ENCODE data around the gene ANLN. TPM values are rescaled to one million over a fixed set of nuclear protein-coding genes. Genes with fewer than 3 reads are reported as not detected.

Gene ANLN
- total RNA-seq, 1 donor from 2014 or later = 40.6 TPM

GRCh38 chr7:36348256-36348655 lies 41.4 kb upstream of the ANLN start:
- Mint-ChIP-seq H3K9me3 (ENCODE audit: low read depth) (peaks cover 8% of the 10 kb centered on the region), H3K4me1 (ENCODE audit: low read depth) (peaks cover 2% of the 10 kb centered on the region), H3K4me3 (ENCODE audit: low read depth) (no peak overlapping the region), H3K27me3 (no peaks in the 10 kb centered on the region), H3K27ac (no peak overlapping the region), H3K36me3 (ENCODE audit: insufficient read depth) (peaks cover 5% of the 10 kb centered on the region)
- DNase-seq (ENCODE audit: low spot score, unreplicated experiment) = no peak
- no peak for TF ChIP-seq CTCF (IDR thresholded peaks at IDR 0.05; ENCODE audit: unreplicated experiment)

- no peak for DNase-seq (ENCODE audit: low spot score, unreplicated experiment)
- Mint-ChIP-seq H3K4me1 (ENCODE audit: low read depth) (peaks cover 2% of the 10 kb centered on the region), H3K27ac (no peak overlapping the region), H3K36me3 (ENCODE audit: insufficient read depth) (peaks cover 5% of the 10 kb centered on the region), H3K9me3 (ENCODE audit: low read depth) (peaks cover 8% of the 10 kb centered on the region), H3K4me3 (ENCODE audit: low read depth) (no peak overlapping the region), H3K27me3 (no peaks in the 10 kb centered on the region)
- no peak for TF ChIP-seq CTCF (IDR thresholded peaks at IDR 0.05; ENCODE audit: unreplicated experiment)
These were observed 40.9 kb upstream of the ANLN start for GRCh38 chr7:36348771-36349170.

GRCh38 chr7:36349626-36350025 lies 40.0 kb upstream of the ANLN start:
- peaks cover 8% of the 10 kb centered on the region for H3K9me3 Mint-ChIP-seq (ENCODE audit: low read depth)
- no peak for DNase-seq (ENCODE audit: low spot score, unreplicated experiment)

GRCh38 chr7:36355490-36355889 lies 34.2 kb upstream of the ANLN start:
- Mint-ChIP-seq H3K27ac (no peak overlapping the region), H3K27me3 (no peaks in the 10 kb centered on the region)
- TF ChIP-seq CTCF (IDR thresholded peaks at IDR 0.05; ENCODE audit: unreplicated experiment) = no peak

More at GRCh38 chr7:36349626-36350025, 40.0 kb upstream of the ANLN start:
- H3K27me3 Mint-ChIP-seq = no peaks in the 10 kb centered on the region
- H3K27ac Mint-ChIP-seq = no peak overlapping the region
- TF ChIP-seq CTCF (IDR thresholded peaks at IDR 0.05; ENCODE audit: unreplicated experiment) = no peak
- no peak overlapping the region for H3K4me3 Mint-ChIP-seq (ENCODE audit: low read depth)
- peaks cover 5% of the 10 kb centered on the region for H3K36me3 Mint-ChIP-seq (ENCODE audit: insufficient read depth)
- H3K4me1 Mint-ChIP-seq (ENCODE audit: low read depth) = peaks cover 2% of the 10 kb centered on the region

GRCh38 chr7:36357054-36357453 lies 32.6 kb upstream of the ANLN start:
- H3K4me3 Mint-ChIP-seq (ENCODE audit: low read depth) = no peak overlapping the region
- no peaks in the 10 kb centered on the region for H3K9me3 Mint-ChIP-seq (ENCODE audit: low read depth)
- TF ChIP-seq CTCF (IDR thresholded peaks at IDR 0.05; ENCODE audit: unreplicated experiment) = no peak
- no peak for DNase-seq (ENCODE audit: low spot score, unreplicated experiment)
- peaks cover 4% of the 10 kb centered on the region for H3K36me3 Mint-ChIP-seq (ENCODE audit: insufficient read depth)
- H3K27ac Mint-ChIP-seq = no peak overlapping the region
- peaks cover 22% of the 10 kb centered on the region for H3K4me1 Mint-ChIP-seq (ENCODE audit: low read depth)
- no peaks in the 10 kb centered on the region for H3K27me3 Mint-ChIP-seq

More at GRCh38 chr7:36355490-36355889, 34.2 kb upstream of the ANLN start:
- Mint-ChIP-seq H3K36me3 (ENCODE audit: insufficient read depth) (peaks cover 4% of the 10 kb centered on the region), H3K4me1 (ENCODE audit: low read depth) (peaks cover 21% of the 10 kb centered on the region), H3K9me3 (ENCODE audit: low read depth) (no peaks in the 10 kb centered on the region), H3K4me3 (ENCODE audit: low read depth) (no peak overlapping the region)
- no peak for DNase-seq (ENCODE audit: low spot score, unreplicated experiment)
